Measurements from ENCODE around the gene SECISBP2L. TPM values are rescaled to one million over a fixed set of nuclear protein-coding genes. Genes with fewer than 3 reads are reported as not detected.

SECISBP2L gene
- polyA plus RNA-seq, 1 donor (not counting 4 experiments of a cell fraction or from before 2014, with no cell fraction given) = 15.4 TPM

- Histone ChIP-seq H3K9me1 (ENCODE audit: control insufficient read depth, extremely low read depth, insufficient read depth, low read length) (no peaks in the 10 kb centered on the region), H2AFZ (ENCODE audit: control insufficient read depth, low read length) (no peak overlapping the region), H3K27ac (ENCODE audit: control insufficient read depth, insufficient read depth, low read length) (no peak overlapping the region), H3K36me3 (ENCODE audit: control insufficient read depth in 2 of 2, extremely low read depth in 1 of 2, insufficient read depth in 2 of 2, low read length in 2 of 2) (no peaks in the 10 kb centered on the region), H3K27me3 (ENCODE audit: control insufficient read depth, extremely low read depth, insufficient read depth, low read length) (no peaks in the 10 kb centered on the region), H3K4me3 (ENCODE audit: control insufficient read depth in 2 of 3, extremely low read depth in 1 of 3, insufficient read depth in 2 of 3, low read depth in 1 of 3, low read length in 3 of 3) (no peak overlapping the region), H4K20me1 (ENCODE audit: control insufficient read depth, extremely low read depth, insufficient read depth, low read length) (no peaks in the 10 kb centered on the region), H3K9me3 (ENCODE audit: control insufficient read depth, low read depth, low read length) (no peaks in the 10 kb centered on the region), H3K4me1 (ENCODE audit: control insufficient read depth, extremely low read depth, insufficient read depth, low read length) (no peaks in the 10 kb centered on the region), H3K9ac (ENCODE audit: control insufficient read depth, extremely low read depth, insufficient read depth, low read length) (no peak overlapping the region), H3K79me2 (ENCODE audit: control insufficient read depth, insufficient read depth, low read length) (no peaks in the 10 kb centered on the region), H3K4me2 (ENCODE audit: control insufficient read depth, extremely low read depth, insufficient read depth, low read depth, low read length) (no peak overlapping the region)
- FAIRE-seq (no peak), DNase-seq (ENCODE audit: low read depth, low spot score) (no peak)
- dilution Hi-C loops (cut with MboI; ENCODE audit: extremely low pct_ligation_motif_present, low sequenced_read_pairs) = no loop called here
- no peak for TF ChIP-seq CTCF (optimal IDR thresholded peaks at IDR 0.05 in 1 of 3, IDR thresholded peaks at IDR 0.05 in 1 of 3, conservative IDR thresholded peaks at IDR 0.05 in 1 of 3; ENCODE audit: extremely low read depth in 1 of 3, insufficient read depth in 2 of 3, low read length in 3 of 3)
- no peak for TF ChIP-seq EZH2 (IDR thresholded peaks at IDR 0.05; ENCODE audit: low read length)
Observed at GRCh38 chr15:49063402-49064280, 17.4 kb upstream of the SECISBP2L start.

- Histone ChIP-seq H3K9me1 (ENCODE audit: control insufficient read depth, extremely low read depth, insufficient read depth, low read length) (no peaks in the 10 kb centered on the region), H4K20me1 (ENCODE audit: control insufficient read depth, extremely low read depth, insufficient read depth, low read length) (no peaks in the 10 kb centered on the region), H2AFZ (ENCODE audit: control insufficient read depth, low read length) (no peak overlapping the region), H3K27ac (ENCODE audit: control insufficient read depth, insufficient read depth, low read length) (no peak overlapping the region), H3K9ac (ENCODE audit: control insufficient read depth, extremely low read depth, insufficient read depth, low read length) (no peak overlapping the region), H3K4me1 (ENCODE audit: control insufficient read depth, extremely low read depth, insufficient read depth, low read length) (no peaks in the 10 kb centered on the region), H3K4me2 (ENCODE audit: control insufficient read depth, extremely low read depth, insufficient read depth, low read depth, low read length) (no peak overlapping the region), H3K4me3 (ENCODE audit: control insufficient read depth in 2 of 3, extremely low read depth in 1 of 3, insufficient read depth in 2 of 3, low read depth in 1 of 3, low read length in 3 of 3) (no peak overlapping the region), H3K36me3 (ENCODE audit: control insufficient read depth in 2 of 2, extremely low read depth in 1 of 2, insufficient read depth in 2 of 2, low read length in 2 of 2) (no peaks in the 10 kb centered on the region), H3K27me3 (ENCODE audit: control insufficient read depth, extremely low read depth, insufficient read depth, low read length) (no peaks in the 10 kb centered on the region), H3K9me3 (ENCODE audit: control insufficient read depth, low read depth, low read length) (no peaks in the 10 kb centered on the region), H3K79me2 (ENCODE audit: control insufficient read depth, insufficient read depth, low read length) (no peaks in the 10 kb centered on the region)
- dilution Hi-C loops (cut with MboI; ENCODE audit: extremely low pct_ligation_motif_present, low sequenced_read_pairs) = no loop called here
- DNase-seq (ENCODE audit: low read depth, low spot score) (no peak), FAIRE-seq (no peak)
- TF ChIP-seq CTCF (optimal IDR thresholded peaks at IDR 0.05 in 1 of 3, IDR thresholded peaks at IDR 0.05 in 1 of 3, conservative IDR thresholded peaks at IDR 0.05 in 1 of 3; ENCODE audit: extremely low read depth in 1 of 3, insufficient read depth in 2 of 3, low read length in 3 of 3) (no peak), EZH2 (IDR thresholded peaks at IDR 0.05; ENCODE audit: low read length) (no peak)
Observed at GRCh38 chr15:49062900-49063299, 16.7 kb upstream of the SECISBP2L start.

Measured in keratinocyte (primary cell).